A549 treated with DMSO at 1 μM for 4 hours (cell line): ENCODE measurements around the gene BNIP2. TPM values are rescaled to one million over a fixed set of nuclear protein-coding genes. Genes with fewer than 3 reads are reported as not detected.

ENCODE experiments used
- total RNA-seq: library from RNA; stranded (reverse); fragments of 200-300 nt; extraction: Qiagen RNA extraction; gene quantifications from 5 replicates; pipeline ENCODE4 v1.2.3, GENCODE V29; 2022; ENCODE audit warnings: low read depth

Gene BNIP2
- total RNA-seq = 64.3 to 88.8 TPM (median 79.7 TPM) in 5 replicates

GRCh38 chr15:59688782-59689625, at the start of gene BNIP2:
Gene BNIP2, minus strand, starts transcription at chr15:59689320. Its CDS starts 6,863 bp downstream, at chr15:59682457.

GRCh38 chr15:59656897-59657634, 32.1 kb downstream of the BNIP2 start, which contains the start of gene GTF2A2:
Gene GTF2A2, minus strand, starts transcription at chr15:59657515. Its CDS starts 5,238 bp downstream, at chr15:59652277.

GRCh38 chr15:59611276-59612260, 77.6 kb downstream of the BNIP2 start, which contains the start of gene GCNT3:
Gene GCNT3, plus strand, starts transcription at chr15:59611783. Its CDS starts 6,456 bp downstream, at chr15:59618239.

Other genes starting within 250 kb of the BNIP2 start
- gene GCNT3, start 77.5 kb downstream of the BNIP2 start, total RNA-seq = 156 to 216 TPM (median 179 TPM) in 5 replicates
- 170 to 198 TPM (median 184 TPM) in 5 replicates for gene GTF2A2, start 31.8 kb downstream of the BNIP2 start, total RNA-seq